Measurements from ENCODE around the gene AQP3. TPM values are rescaled to one million over a fixed set of nuclear protein-coding genes. Genes with fewer than 3 reads are reported as not detected.

The AQP3 gene
- total and polyA plus RNA-seq, 2 of the 8 experiments (the other 6 are each of a cell fraction or from before 2014, with no cell fraction given) = 2.6 to 7.6 TPM

DNA sequence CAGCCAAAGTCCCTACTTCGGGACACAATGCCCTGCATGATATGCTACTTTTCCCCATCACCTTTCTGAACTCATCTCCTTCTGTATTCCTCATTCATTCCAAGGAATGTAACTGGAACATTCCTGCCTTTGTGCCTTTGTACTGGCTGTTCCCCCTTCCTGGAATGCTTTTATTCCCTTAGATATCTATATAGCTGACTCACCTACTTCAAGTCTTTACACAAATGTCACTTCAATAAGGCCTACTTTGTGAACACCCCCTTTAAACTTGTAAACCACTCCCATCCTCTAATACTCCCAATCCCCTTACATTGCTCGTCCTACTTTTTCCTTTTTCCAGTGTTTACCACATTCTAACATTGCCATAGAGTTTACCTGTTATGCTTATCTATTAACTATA is 24.0 kb upstream of the AQP3 start:
- Histone ChIP-seq H2BK20ac (ENCODE audit: low read length) (no peak overlapping the region), H3K23me2 (ENCODE audit: low read depth, low read length) (peaks cover 8% of the 10 kb centered on the region; the same call in 1 of the 2 replicates), H3K4me2 (ENCODE audit: insufficient read depth in 1 of 2, low read depth in 2 of 2, low read length in 2 of 2) (no peak overlapping the region; a peak in 1 of 4 replicates), H3K36me3 (ENCODE audit: control insufficient read depth in 2 of 4, insufficient read depth in 4 of 4, low read length in 3 of 4) (peaks cover 25 to 37% (median 30%) of the 10 kb centered on the region in 4 experiments), H3K56ac (replicated peaks; ENCODE audit: insufficient read length, low read depth, low read length) (no peak overlapping the region), H4K20me1 (replicated peaks in 1 of 2; ENCODE audit: control insufficient read depth in 1 of 2, insufficient read depth in 2 of 2, low read length in 2 of 2) (peaks cover 5 to 12% of the 10 kb centered on the region in 2 experiments), H3K4me3 (ENCODE audit: extremely low read depth in 1 of 4, insufficient read depth in 2 of 4, low read depth in 3 of 4, low read length in 4 of 4) (no peak overlapping the region), H2BK12ac (ENCODE audit: low read depth, low read length) (no peak overlapping the region), H3K27me3 (replicated peaks in 1 of 4; ENCODE audit: control insufficient read depth in 3 of 4, extremely low read depth in 1 of 4, insufficient read depth in 3 of 4, low read length in 3 of 4) (no peaks in the 10 kb centered on the region), H3K27ac (ENCODE audit: low read depth, low read length) (no peak overlapping the region), H3K9me3 (ENCODE audit: insufficient read depth in 2 of 2, low read depth in 1 of 2, low read length in 1 of 2) (no peaks in the 10 kb centered on the region), H3K4me1 (replicated peaks in 1 of 4; ENCODE audit: control insufficient read depth in 3 of 4, insufficient read depth in 4 of 4, low read length in 3 of 4) (peaks cover 0 to 2% (median 0%) of the 10 kb centered on the region in 4 experiments; a peak in 1 of 7 replicates), H3K4ac (replicated peaks; ENCODE audit: insufficient read length, low read depth, low read length) (no peak overlapping the region), H4K5ac (ENCODE audit: insufficient read length, low read depth, low read length) (no peak overlapping the region), H2BK15ac (ENCODE audit: low read length) (no peak overlapping the region), H2BK5ac (ENCODE audit: low read depth, low read length) (no peak overlapping the region), H3K79me1 (ENCODE audit: low read depth, low read length) (peaks cover 5% of the 10 kb centered on the region; the same call in 1 of the 2 replicates), H3K23ac (ENCODE audit: insufficient read length) (no peak overlapping the region), H3K79me2 (ENCODE audit: control insufficient read depth in 1 of 2, insufficient read depth in 2 of 2, low read length in 2 of 2) (peaks cover 7 to 21% of the 10 kb centered on the region in 2 experiments), H2AFZ (ENCODE audit: low read length) (no peak overlapping the region), H2BK120ac (replicated peaks; ENCODE audit: low read depth, low read length) (no peak overlapping the region), H3K18ac (ENCODE audit: extremely low read depth, low read length) (no peak overlapping the region), H2AK5ac (ENCODE audit: low read depth, low read length) (no peak overlapping the region), H3K9ac (replicated peaks in 1 of 4; ENCODE audit: extremely low read depth in 1 of 4, low read depth in 3 of 4, low read length in 3 of 4) (no peak overlapping the region), H3K14ac (ENCODE audit: insufficient read length) (no peak overlapping the region), H4K8ac (ENCODE audit: extremely low read depth, insufficient read depth, low read length) (no peak overlapping the region), H4K91ac (replicated peaks; ENCODE audit: insufficient read length, low read length) (no peak overlapping the region)
- TF ChIP-seq CTBP2 (IDR thresholded peaks at IDR 0.05; ENCODE audit: borderline replicate concordance, insufficient read depth, insufficient read length, low read length) (no peak), POLR2A (IDR thresholded peaks at IDR 0.05; ENCODE audit: control extremely low read depth in 1 of 2, low read depth in 2 of 2, low read length in 2 of 2) (no peak), KDM1A (IDR thresholded peaks at IDR 0.05; ENCODE audit: borderline replicate concordance, low read length) (no peak)
- ChIA-PET POLR2A (ENCODE audit: partially characterized antibody) (interaction anchor here (1.0 to 3.7 kb wide), 4 partner anchors 8 to 181 kb away, joined by 3 to 34 read pairs (median 5); partner anchors contain the start of gene NFX1), CTCF (ENCODE audit: partially characterized antibody) (interaction anchor here (0.8 to 20.9 kb wide), 5 partner anchors 17 to 153 kb away, joined by 3 to 358 read pairs (median 7); partner anchors contain the start of gene AQP3)
- 82 to 100% methylated on average over 1 to 2 of the region's 2 CpGs for WGBS, 2 experiments (ENCODE audit: extremely low coverage in 1 of 2, insufficient coverage in 1 of 2, insufficient read length in 1 of 2, insufficient replicate concordance in 2 of 2, low coverage in 1 of 2, low lambda C conversion rate in 2 of 2, missing lambda C conversion rate in 1 of 2)
- DNase-seq (ENCODE audit: low read depth in 1 of 2, low spot score in 2 of 2) = no peak
- no peak for FAIRE-seq
